GM12878 (cell line): ENCODE data around the gene SCAANT1. TPM values are rescaled to one million over a fixed set of nuclear protein-coding genes. Genes with fewer than 3 reads are reported as not detected.

ENCODE experiments used
- ATAC-seq: fragments of 200-7000 bp; cut with Tn5 transposase; 3 replicates; pipeline ENCODE4 v1.9.1; 2020; ENCODE audit warnings: mild to moderate bottlenecking, moderate library complexity
- BruUV-seq: library from RNA; stranded (reverse); fragments of 400-500 nt; replicated peaks from 2 replicates; lab custom pipeline; 2021; lab: Mats Ljungman, UMichigan
- CTCF ChIA-PET: fragments of 300-600 bp; sonication (Branson Sonifier 250); formaldehyde crosslinking; extraction: SDS; loops from one replicate; lab custom pipeline; 2021; ENCODE audit warnings: inconsistent platforms; lab: Yijun Ruan, JAX
- POLR2A ChIA-PET: fragments of 350-600 bp; formaldehyde crosslinking; extraction: SDS; loops from one replicate; lab custom pipeline; 2021; ENCODE audit warnings: inconsistent platforms; lab: Charles Lee
- RAD21 ChIA-PET: fragments of 300-600 bp; sonication (Branson Sonifier 250); formaldehyde crosslinking; loops from one replicate; lab custom pipeline; 2023; ENCODE audit warnings: antibody characterized with exemption; ENCODE audit not compliant: unreplicated experiment; lab: Charles Lee
- SMC1A ChIA-PET: fragments of 300-600 bp; sonication (Branson Sonifier 250); formaldehyde crosslinking; loops from one replicate; lab custom pipeline; 2023; ENCODE audit not compliant: unreplicated experiment, uncharacterized antibody; lab: Charles Lee
- DNase-seq: peaks from one replicate; pipeline ENCODE4 v3.0.0-alpha.2; 2011; ENCODE audit warnings: low read depth, low spot score
- FAIRE-seq: peaks from 3 replicates; lab custom pipeline; 2011; peaks lifted over from hg19 to GRCh38; lab: Jason Lieb, UNC
- H2AFZ ChIP-seq: 2 replicates; pipeline ENCODE4 v1.6.0; 2011; ENCODE audit warnings: low read depth, low read length, control low read depth; ENCODE audit not compliant: control insufficient read depth
- H3K27ac ChIP-seq: 2 replicates; pipeline ENCODE4 v1.5.1; 2011; ENCODE audit warnings: control low read depth; ENCODE audit not compliant: control insufficient read depth, insufficient read depth
- H3K27me3 ChIP-seq, 2 experiments: replicated peaks in 1 of 2; 2 replicates each; pipeline versions ENCODE4 v1.6.0 to v1.6.1; 2011; ENCODE audit warnings: low read length in 1 of 2; ENCODE audit not compliant: control insufficient read depth in 2 of 2, insufficient read depth in 2 of 2
- H3K36me3 ChIP-seq, 2 experiments: 2 replicates each; pipeline ENCODE4 v1.5.1; 2011; ENCODE audit warnings: low read length in 1 of 2; ENCODE audit not compliant: control insufficient read depth in 2 of 2, insufficient read depth in 2 of 2
- H3K4me1 ChIP-seq: 2 replicates; pipeline ENCODE4 v1.6.1; 2011; ENCODE audit warnings: mild to moderate bottlenecking, low read length, moderate library complexity, mixed read lengths; ENCODE audit not compliant: control insufficient read depth, insufficient read depth
- H3K4me2 ChIP-seq: 2 replicates; pipeline ENCODE4 v1.6.0; 2011; ENCODE audit warnings: control low read depth; ENCODE audit not compliant: control insufficient read depth, insufficient read depth
- H3K4me3 ChIP-seq: fragments of 200-600 bp; sonication (generic); 2 replicates; pipeline ENCODE4 v1.5.1; 2016
- H3K79me2 ChIP-seq: 2 replicates; pipeline ENCODE4 v1.6.0; 2011; ENCODE audit warnings: low read length; ENCODE audit not compliant: control insufficient read depth, insufficient read depth
- H3K9ac ChIP-seq: 2 replicates; pipeline ENCODE4 v1.8.0; 2011; ENCODE audit warnings: low read length, control low read depth, mixed read lengths; ENCODE audit not compliant: control insufficient read depth, insufficient read depth
- H3K9me3 ChIP-seq: replicated peaks from 3 replicates; pipeline ENCODE4 v1.5.1; 2011; ENCODE audit warnings: mild to moderate bottlenecking, low read length; ENCODE audit not compliant: control insufficient read depth, insufficient read depth
- H4K20me1 ChIP-seq: 2 replicates; pipeline ENCODE4 v1.6.0; 2011; ENCODE audit not compliant: control insufficient read depth, insufficient read depth
- FOS ChIP-seq: IDR thresholded peaks from 3 replicates; pipeline ENCODE4 v1.6.1; 2011; ENCODE audit warnings: borderline replicate concordance; ENCODE audit not compliant: insufficient read length; ENCODE audit errors: extremely low read depth
- NFIC ChIP-seq: IDR thresholded peaks from 2 replicates; pipeline ENCODE4 v1.6.1; 2012; ENCODE audit warnings: low read depth, mild to moderate bottlenecking, inconsistent platforms, low read length, moderate library complexity
- PML ChIP-seq: IDR thresholded peaks from 2 replicates; pipeline ENCODE4 v1.6.1; 2012; ENCODE audit warnings: low read length, inconsistent platforms
- RBBP5 ChIP-seq: fragments of 200-600 bp; sonication (generic); conservative IDR thresholded peaks from 2 replicates; pipeline ENCODE4 v1.6.1; 2016
- RELA ChIP-seq: fragments of 450-650 bp; IDR thresholded peaks from 2 replicates; pipeline ENCODE4 v1.8.0; 2014; ENCODE audit warnings: borderline replicate concordance; ENCODE audit not compliant: partially characterized antibody
- SREBF2 ChIP-seq: IDR thresholded peaks from 2 replicates; pipeline ENCODE4 v1.6.1; 2012; ENCODE audit warnings: mild to moderate bottlenecking, low read length
- ZNF592 ChIP-seq: fragments of 450-650 bp; IDR thresholded peaks from 2 replicates; pipeline ENCODE4 v1.6.1; 2017; ENCODE audit warnings: mild to moderate bottlenecking, moderate library complexity
- WGBS: methylation state at CpG from one replicate; pipeline ENCODE4 v1.1.6; 2016; ENCODE audit warnings: low lambda C conversion rate; ENCODE audit not compliant: insufficient replicate concordance, insufficient coverage; ENCODE audit errors: missing lambda C conversion rate; 5-methylcytosine and 5-hydroxymethylcytosine counted together
- in situ Hi-C: fragments of 300-500 bp; cut with MboI; formaldehyde crosslinking; loops from 9 replicates; pipeline ENCODE4 v1.14.3; 2018; ENCODE audit warnings: mixed read lengths
- intact Hi-C: fragments of 100-400 bp; cut with micrococcal nuclease; formaldehyde crosslinking; loops from one replicate; pipeline ENCODE4 v1.14.2; 2022; ENCODE audit not compliant: unreplicated experiment
- polyA plus RNA-seq, 11 experiments: library from polyadenylated mRNA; depleted of rRNA in 4 of 11; unstranded in 6 of 11; stranded (reverse) in 5 of 11; fragments of >200 nt; fragmentation: Nextera tagmentation in 4 of 11; fragmentation: Illumina TruSeq in 1 of 11; extraction: Ambion mirVana in 4 of 11; extraction: Trizol in 1 of 11; gene quantifications; 1 replicate in 1 of 11; 2 replicates in 10 of 11; pipeline versions ENCODE4 v1.2.1 to v1.2.3, GENCODE V29; 2011 to 2016; ENCODE audit warnings: inconsistent platforms in 2 of 11, missing spikeins in 2 of 11, low read depth in 1 of 11
- total RNA-seq, 4 experiments: library from RNA; depleted of rRNA in 3 of 4; stranded (reverse); fragments of >200 nt in 3 of 4; fragmentation: Illumina TruSeq in 1 of 4; extraction: Trizol in 1 of 4; gene quantifications; 2 replicates each; pipeline versions ENCODE4 v1.2.1 to v1.2.3, GENCODE V29; 2013 to 2021

The SCAANT1 gene
- total and polyA plus RNA-seq, 10 of the 15 experiments (the other 5 are each of a cell fraction or from before 2014, with no cell fraction given): 0.60 to 1.7 (median 0.95) TPM; not detected in 6

- Histone ChIP-seq H3K9ac (no peak overlapping the region), H3K27me3 (no peaks in the 10 kb centered on the region), H3K36me3 (peaks cover 2 to 9% of the 10 kb centered on the region in 2 experiments), H2AFZ (no peak overlapping the region), H3K27ac (no peak overlapping the region), H4K20me1 (no peaks in the 10 kb centered on the region), H3K4me2 (no peak overlapping the region), H3K9me3 (no peaks in the 10 kb centered on the region), H3K79me2 (peaks cover 8% of the 10 kb centered on the region), H3K4me1 (0 out of 2 replicates have a peak, but pooled peaks cover 4% of the 10 kb centered on the region), H3K4me3 (no peak overlapping the region)
- no peak for FAIRE-seq
- WGBS: 60% methylated on average over 3 of the region's 3 CpGs
- in situ Hi-C loops (no loop called here), intact Hi-C loops (no loop called here)
- ChIA-PET POLR2A (no interaction called here), RAD21 (interaction anchor here (0.7 to 0.9 kb wide), 4 partner anchors 25 to 65 kb away, joined by 3 to 5 read pairs (median 3); no protein-coding TSS in a partner anchor), SMC1A (interaction anchor here (1.2 to 3.5 kb wide), 4 partner anchors 9 to 83 kb away, joined by 3 to 13 read pairs (median 6); no protein-coding TSS in a partner anchor), CTCF (interaction anchor here (0.9 to 12.2 kb wide), 5 partner anchors 8 to 34 kb away, joined by 3 to 154 read pairs (median 4); no protein-coding TSS in a partner anchor)
- ATAC-seq: no peak
- no TSS peak for BruUV-seq
- no peak for TF ChIP-seq PML
- TF ChIP-seq RELA: no peak
- no peak for TF ChIP-seq FOS
- TF ChIP-seq SREBF2: no peak
- TF ChIP-seq ZNF592: no peak
- TF ChIP-seq NFIC: no peak
- TF ChIP-seq RBBP5: no peak
- DNase-seq: no peak
Observed at GRCh38 chr3:63959146-63959545, 47.0 kb upstream of the SCAANT1 start.
